Gastrocnemius medialis (tissue), 4 donors: ENCODE data around the gene INHA. TPM values are rescaled to one million over a fixed set of nuclear protein-coding genes. Genes with fewer than 3 reads are reported as not detected.

Experiments
- ATAC-seq, 2 donors: fragments of 150-250 bp; one replicate each; pipeline ENCODE4 v1.9.1; 2016
- DNase-seq, 2 donors: peaks; one replicate each; pipeline ENCODE4 v3.0.0-alpha.2; 2019
- H3K27ac ChIP-seq, 4 donors: fragments of 200-600 bp; sonication (generic); 1 replicate in 1 of 4; 2 replicates in 3 of 4; pipeline ENCODE4 v1.5.1; 2016 to 2018; ENCODE audit warnings: mild to moderate bottlenecking in 2 of 4, moderate library complexity in 1 of 4
- H3K27me3 ChIP-seq, 3 donors: fragments of 200-600 bp; sonication (generic) in 2 of 3; 1 replicate in 1 of 3; 2 replicates in 2 of 3; pipeline versions ENCODE4 v1.5.1 to v1.6.0; 2016 to 2019; ENCODE audit warnings: mild to moderate bottlenecking in 1 of 3, moderate library complexity in 1 of 3
- H3K36me3 ChIP-seq, 2 donors: fragments of 200-600 bp; sonication (generic) in 1 of 2; one replicate each; pipeline ENCODE4 v1.5.1; 2017 to 2018
- H3K4me1 ChIP-seq, 2 donors: fragments of 200-600 bp; sonication (generic) in 1 of 2; one replicate each; pipeline ENCODE4 v1.5.1; 2016 to 2017; ENCODE audit warnings: mild to moderate bottlenecking in 2 of 2
- H3K4me3 ChIP-seq, 4 donors: fragments of 200-600 bp; sonication (generic) in 3 of 4; 1 replicate in 1 of 4; 2 replicates in 3 of 4; pipeline ENCODE4 v1.5.1; 2016 to 2019; ENCODE audit warnings: mild to moderate bottlenecking in 2 of 4
- H3K9me3 ChIP-seq, 3 donors: fragments of 200-600 bp; sonication (generic) in 2 of 3; 1 replicate in 1 of 3; 2 replicates in 2 of 3; pipeline ENCODE4 v1.5.1; 2016 to 2019
- CTCF ChIP-seq, 5 experiments: fragments of 450-650 bp in 3 of 5; fragments of 200-600 bp in 2 of 5; sonication (generic) in 2 of 5; IDR thresholded peaks in 4 of 5; conservative IDR thresholded peaks in 1 of 5; 1 replicate in 4 of 5; 2 replicates in 1 of 5; pipeline ENCODE4 v1.5.1; 2016 to 2019; ENCODE audit warnings: antibody characterized with exemption in 5 of 5, mild to moderate bottlenecking in 3 of 5, moderate library complexity in 3 of 5
- POLR2A ChIP-seq, 2 donors: fragments of 450-650 bp; IDR thresholded peaks; one replicate each; pipeline ENCODE4 v1.6.1; 2017; ENCODE audit warnings: antibody characterized with exemption in 2 of 2, mild to moderate bottlenecking in 2 of 2, moderate library complexity in 2 of 2
- in situ Hi-C, 4 donors: fragments of 200-750 bp; cut with MboI; loops; one replicate each; pipeline versions ENCODE4 v1.15.0 to v1.8.0; 2017; ENCODE audit warnings: low sequenced_read_pairs in 4 of 4
- intact Hi-C: fragments of 100-400 bp; cut with DNase I; formaldehyde crosslinking; loops from one replicate; pipeline ENCODE4 v1.15.1; 2023; ENCODE audit warnings: low total_unique reads
- total RNA-seq, 4 donors: library from RNA; depleted of rRNA; stranded (reverse); fragments of >200 nt; gene quantifications; one replicate each; pipeline versions ENCODE4 v1.1.0 to v1.2.3, GENCODE V29; 2016

INHA gene
- total RNA-seq, 4 donors from 2014 or later = 0.29 to 3.5 TPM; not detected in 2

- ATAC-seq (no peak), DNase-seq (no peak)
- Histone ChIP-seq H3K4me1 (no peaks in the 10 kb centered on the region), H3K27me3 (no peaks in the 10 kb centered on the region), H3K36me3 (peaks cover 0 to 45% of the 10 kb centered on the region in 2 donors), H3K4me3 (no peak overlapping the region), H3K27ac (no peak overlapping the region), H3K9me3 (no peaks in the 10 kb centered on the region)
- TF ChIP-seq CTCF (IDR thresholded peaks at IDR 0.05 in 4 of 5, conservative IDR thresholded peaks at IDR 0.05 in 1 of 5) (no peak), POLR2A (IDR thresholded peaks at IDR 0.05) (no peak)
- intact Hi-C loops = no loop called here
- in situ Hi-C loops = no loop called here
Measured at GRCh38 chr2:219562049-219563020, 9.8 kb upstream of the INHA start.

- Histone ChIP-seq H3K9me3 (no peaks in the 10 kb centered on the region), H3K27ac (no peak overlapping the region), H3K4me3 (no peak overlapping the region), H3K27me3 (no peaks in the 10 kb centered on the region), H3K4me1 (no peaks in the 10 kb centered on the region), H3K36me3 (peaks cover 0 to 48% of the 10 kb centered on the region in 2 donors)
- DNase-seq (no peak), ATAC-seq (no peak)
- in situ Hi-C loops = no loop called here
- no peak for TF ChIP-seq POLR2A (IDR thresholded peaks at IDR 0.05)
- TF ChIP-seq CTCF (IDR thresholded peaks at IDR 0.05 in 4 of 5, conservative IDR thresholded peaks at IDR 0.05 in 1 of 5) = no peak
- intact Hi-C loops = no loop called here
Measured at GRCh38 chr2:219563271-219563928, 8.7 kb upstream of the INHA start.

- peak in 1 of 2 donors; percentile 9 for DNase-seq
- intact Hi-C loops = no loop called here
Measured at GRCh38 chr2:219565130-219566080, 6.7 kb upstream of the INHA start.

More at GRCh38 chr2:219565130-219566080, 6.7 kb upstream of the INHA start:
- TF ChIP-seq POLR2A (IDR thresholded peaks at IDR 0.05) (no peak), CTCF (IDR thresholded peaks at IDR 0.05 in 4 of 5, conservative IDR thresholded peaks at IDR 0.05 in 1 of 5) (no peak)
- H3K4me3 ChIP-seq = no peak overlapping the region
- no peak for ATAC-seq
- no peak overlapping the region for H3K27ac ChIP-seq
- no peaks in the 10 kb centered on the region for H3K9me3 ChIP-seq
- peaks cover 5 to 8% of the 10 kb centered on the region in 2 donors for H3K4me1 ChIP-seq
- H3K27me3 ChIP-seq = no peaks in the 10 kb centered on the region
- in situ Hi-C loops = no loop called here
- peaks cover 0 to 42% of the 10 kb centered on the region in 2 donors for H3K36me3 ChIP-seq
